ENCODE measurements around the gene SOX8. TPM values are rescaled to one million over a fixed set of nuclear protein-coding genes. Genes with fewer than 3 reads are reported as not detected.

SOX8 gene
- polyA plus RNA-seq, 1 experiment: not detected

DNA sequence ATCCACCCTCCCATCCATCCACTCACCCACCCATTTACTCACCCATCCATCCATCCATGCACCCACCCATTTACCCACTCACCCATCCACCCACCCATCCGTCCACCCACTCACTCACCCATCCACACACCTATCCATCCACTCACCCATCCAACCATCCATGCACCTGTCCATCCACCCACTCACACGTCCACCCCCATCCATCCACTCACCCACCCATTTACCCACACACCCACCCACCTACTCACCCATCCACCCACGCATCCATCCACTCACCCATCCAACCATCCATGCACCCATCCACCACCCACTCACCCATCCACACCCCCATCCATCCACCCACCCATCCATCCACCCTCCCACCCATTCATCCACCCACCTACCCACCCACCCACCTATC is 12.2 kb downstream of the SOX8 start:
- peaks cover 16% of the 10 kb centered on the region for H3K27me3 ChIP-seq (ENCODE audit: control insufficient read depth, insufficient read depth, low read length)
- POLR2A ChIA-PET: no interaction called here
- no peak for DNase-seq (ENCODE audit: low read depth, low spot score)
- TF ChIP-seq, protein P1, sequence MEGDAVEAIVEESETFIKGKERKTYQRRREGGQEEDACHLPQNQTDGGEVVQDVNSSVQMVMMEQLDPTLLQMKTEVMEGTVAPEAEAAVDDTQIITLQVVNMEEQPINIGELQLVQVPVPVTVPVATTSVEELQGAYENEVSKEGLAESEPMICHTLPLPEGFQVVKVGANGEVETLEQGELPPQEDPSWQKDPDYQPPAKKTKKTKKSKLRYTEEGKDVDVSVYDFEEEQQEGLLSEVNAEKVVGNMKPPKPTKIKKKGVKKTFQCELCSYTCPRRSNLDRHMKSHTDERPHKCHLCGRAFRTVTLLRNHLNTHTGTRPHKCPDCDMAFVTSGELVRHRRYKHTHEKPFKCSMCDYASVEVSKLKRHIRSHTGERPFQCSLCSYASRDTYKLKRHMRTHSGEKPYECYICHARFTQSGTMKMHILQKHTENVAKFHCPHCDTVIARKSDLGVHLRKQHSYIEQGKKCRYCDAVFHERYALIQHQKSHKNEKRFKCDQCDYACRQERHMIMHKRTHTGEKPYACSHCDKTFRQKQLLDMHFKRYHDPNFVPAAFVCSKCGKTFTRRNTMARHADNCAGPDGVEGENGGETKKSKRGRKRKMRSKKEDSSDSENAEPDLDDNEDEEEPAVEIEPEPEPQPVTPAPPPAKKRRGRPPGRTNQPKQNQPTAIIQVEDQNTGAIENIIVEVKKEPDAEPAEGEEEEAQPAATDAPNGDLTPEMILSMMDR (IDR thresholded peaks at IDR 0.05; ENCODE audit: low read depth, low read length): no peak
- H3K4me3 ChIP-seq (ENCODE audit: low read depth, low read length): no peak overlapping the region
- H3K9me3 ChIP-seq (ENCODE audit: control insufficient read depth, insufficient read depth, low read length): peaks cover 35% of the 10 kb centered on the region
- H3K27ac ChIP-seq (ENCODE audit: low read depth, low read length): no peak overlapping the region
- CTCF ChIA-PET: no interaction called here

DNA sequence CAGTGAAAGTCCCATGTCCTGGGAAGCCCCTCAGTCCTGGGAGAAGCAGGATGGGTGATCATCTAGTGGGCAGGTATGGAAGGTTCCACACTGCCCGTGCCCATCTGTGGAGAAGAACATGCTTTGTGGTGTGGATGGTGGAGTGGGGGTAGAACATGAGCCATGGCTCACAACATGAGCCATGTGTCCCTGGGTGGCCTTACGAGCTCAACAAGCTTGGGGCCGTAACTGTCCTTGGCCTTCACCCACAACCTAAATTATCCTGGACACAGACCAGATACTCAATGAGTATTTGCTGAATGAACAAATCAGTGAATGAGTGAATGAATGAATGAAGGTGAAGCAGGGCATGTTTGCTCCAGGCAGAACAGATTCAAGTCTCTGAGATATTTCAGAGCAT is 13.5 kb downstream of the SOX8 start:
- ChIA-PET POLR2A (no interaction called here), CTCF (no interaction called here)
- Histone ChIP-seq H3K9me3 (ENCODE audit: control insufficient read depth, insufficient read depth, low read length) (peaks cover 35% of the 10 kb centered on the region), H3K27me3 (ENCODE audit: control insufficient read depth, insufficient read depth, low read length) (peaks cover 12% of the 10 kb centered on the region), H3K27ac (ENCODE audit: low read depth, low read length) (no peak overlapping the region), H3K4me3 (ENCODE audit: low read depth, low read length) (no peak overlapping the region)
- DNase-seq (ENCODE audit: low read depth, low spot score): no peak
- TF ChIP-seq, protein P1 (IDR thresholded peaks at IDR 0.05; ENCODE audit: low read depth, low read length): no peak

DNA sequence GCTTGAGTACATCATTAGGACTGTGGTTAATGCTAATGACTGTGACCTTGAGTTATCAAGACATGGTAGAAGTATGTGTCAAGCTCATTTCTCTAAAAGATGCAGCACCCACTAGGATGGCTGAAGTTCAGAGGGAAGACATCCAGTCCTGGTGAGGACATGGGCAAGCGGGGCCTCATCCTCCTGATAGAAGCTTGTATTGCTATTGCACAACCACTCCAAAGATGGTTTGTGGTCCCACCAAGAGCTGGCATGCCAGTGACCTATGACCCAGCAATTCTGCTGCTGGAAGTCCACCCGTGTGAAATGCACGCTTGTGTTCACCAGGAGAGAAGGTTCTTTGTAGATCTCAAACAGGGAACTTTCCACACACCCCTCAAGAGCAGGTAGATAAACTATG is 14.2 kb downstream of the SOX8 start:
- Histone ChIP-seq H3K4me3 (ENCODE audit: low read depth, low read length) (no peak overlapping the region), H3K27me3 (ENCODE audit: control insufficient read depth, insufficient read depth, low read length) (peaks cover 12% of the 10 kb centered on the region), H3K27ac (ENCODE audit: low read depth, low read length) (no peak overlapping the region), H3K9me3 (ENCODE audit: control insufficient read depth, insufficient read depth, low read length) (peaks cover 36% of the 10 kb centered on the region)
- POLR2A ChIA-PET: no interaction called here
- TF ChIP-seq, protein P1 (IDR thresholded peaks at IDR 0.05; ENCODE audit: low read depth, low read length): no peak
- CTCF ChIA-PET: no interaction called here
- DNase-seq (ENCODE audit: low read depth, low spot score): no peak

DNA sequence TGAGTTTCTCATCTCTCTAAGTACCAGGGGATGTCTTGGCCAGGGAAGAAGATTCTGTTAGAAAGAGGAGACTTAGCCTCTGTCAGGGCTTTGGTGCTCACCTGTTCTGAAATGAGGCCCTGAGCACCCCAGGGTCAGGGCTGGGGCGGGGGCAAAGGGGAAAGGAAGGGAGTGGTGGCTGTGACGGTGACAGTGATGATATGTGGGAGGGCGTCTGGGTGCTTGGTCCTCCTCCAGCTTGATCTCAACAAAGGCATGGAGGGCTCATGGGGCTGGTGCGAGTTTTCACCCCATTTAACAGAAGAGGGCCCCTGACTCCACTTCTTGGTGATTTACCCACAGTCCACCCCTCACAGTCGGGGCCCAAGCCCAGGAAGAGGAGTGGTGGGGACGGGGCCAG is 15.1 kb downstream of the SOX8 start:
- Histone ChIP-seq H3K9me3 (ENCODE audit: control insufficient read depth, insufficient read depth, low read length) (peaks cover 45% of the 10 kb centered on the region), H3K27me3 (ENCODE audit: control insufficient read depth, insufficient read depth, low read length) (peaks cover 16% of the 10 kb centered on the region), H3K4me3 (ENCODE audit: low read depth, low read length) (no peak overlapping the region), H3K27ac (ENCODE audit: low read depth, low read length) (no peak overlapping the region)
- ChIA-PET POLR2A (no interaction called here), CTCF (no interaction called here)
- TF ChIP-seq, protein P1 (IDR thresholded peaks at IDR 0.05; ENCODE audit: low read depth, low read length): no peak
- DNase-seq (ENCODE audit: low read depth, low spot score): no peak

DNA sequence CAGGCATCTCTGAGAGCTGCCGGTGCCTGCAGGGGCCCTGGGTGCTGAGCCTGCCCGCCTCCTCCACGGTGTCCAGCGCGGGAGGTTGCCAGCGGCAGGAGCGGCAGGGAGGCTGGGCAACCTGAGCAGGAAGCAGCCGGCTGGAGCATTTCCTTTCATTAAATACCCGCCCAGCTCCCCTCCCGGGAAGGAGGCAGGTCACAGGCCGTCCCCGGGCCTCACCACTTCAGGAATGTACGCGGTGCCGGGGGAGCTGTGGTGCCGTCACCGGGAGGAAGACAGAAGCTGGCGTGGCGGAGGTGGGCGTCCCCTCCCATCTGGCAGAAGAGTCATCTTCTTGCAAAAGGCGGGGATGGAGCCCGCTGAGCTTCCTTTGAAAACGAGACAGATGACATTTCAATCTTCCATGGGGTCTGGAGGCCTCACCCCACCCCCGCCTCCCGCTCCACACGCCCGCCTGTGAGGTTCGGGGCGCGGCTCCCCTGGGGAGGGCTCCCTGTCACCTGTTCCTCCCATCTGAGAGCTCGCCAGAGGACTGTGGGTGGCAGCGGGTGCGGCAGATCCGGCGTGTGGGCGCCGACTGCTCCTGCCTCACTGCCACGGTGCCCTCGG is 16.0 kb downstream of the SOX8 start:
- POLR2A ChIA-PET: no interaction called here
- TF ChIP-seq, protein P1 (IDR thresholded peaks at IDR 0.05; ENCODE audit: low read depth, low read length): no peak
- DNase-seq (ENCODE audit: low read depth, low spot score): no peak
- no peak overlapping the region for H3K27ac ChIP-seq (ENCODE audit: low read depth, low read length)
- H3K4me3 ChIP-seq (ENCODE audit: low read depth, low read length): no peak overlapping the region
- H3K9me3 ChIP-seq (ENCODE audit: control insufficient read depth, insufficient read depth, low read length): peaks cover 52% of the 10 kb centered on the region
- H3K27me3 ChIP-seq (ENCODE audit: control insufficient read depth, insufficient read depth, low read length): peaks cover 16% of the 10 kb centered on the region
- CTCF ChIA-PET: no interaction called here
